Measurements from ENCODE around the gene ALDH1B1. TPM values are rescaled to one million over a fixed set of nuclear protein-coding genes. Genes with fewer than 3 reads are reported as not detected.
"Not testable (repeated sequence)": the region's sequence is repeated elsewhere in the genome, so short reads cannot be mapped to it uniquely, and the experiment has no call there.

The ALDH1B1 gene
- total RNA-seq, 3 donors from 2014 or later = 10.2 to 18.4 (median 11.0) TPM

DNA sequence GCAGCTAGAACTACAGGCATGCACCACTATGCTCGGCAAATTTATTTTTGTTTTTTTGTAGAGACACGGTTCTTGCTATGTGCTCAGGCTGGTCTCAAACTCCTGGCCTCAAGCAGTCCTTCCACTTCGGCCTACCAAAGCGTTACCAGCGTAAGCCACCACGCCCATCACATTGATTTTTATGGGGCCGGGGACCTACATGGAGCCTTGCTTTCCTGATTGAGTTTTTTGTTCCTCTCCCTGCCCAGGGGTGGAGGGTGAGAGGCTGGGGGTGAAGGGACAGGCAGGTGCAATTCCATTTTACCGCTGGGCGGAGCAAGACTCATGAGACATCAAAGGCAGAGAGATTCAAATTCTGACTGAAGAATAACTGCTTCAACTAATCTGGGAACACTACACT, 1.9 kb downstream of the ALDH1B1 start:
- no peak overlapping the region for H3K27ac ChIP-seq
- no peaks in the 10 kb centered on the region for H3K9me3 ChIP-seq
- no peaks in the 10 kb centered on the region for H3K4me1 ChIP-seq
- no peaks in the 10 kb centered on the region for H3K36me3 ChIP-seq
- H3K27me3 ChIP-seq = no peaks in the 10 kb centered on the region
- DNase-seq (ENCODE audit: low spot score in 2 of 2) = no peak
- intact Hi-C loops (cut with DNase I; ENCODE audit: low total_unique reads) = loop anchor here (5.0 kb wide), 1 partner anchor 882 kb away; no protein-coding TSS in a partner anchor
- H3K4me3 ChIP-seq = no peak overlapping the region
- TF ChIP-seq POLR2AphosphoS5 (IDR thresholded peaks at IDR 0.05) (no peak), POLR2A (IDR thresholded peaks at IDR 0.05) (no peak)
- TF ChIP-seq, protein P1, sequence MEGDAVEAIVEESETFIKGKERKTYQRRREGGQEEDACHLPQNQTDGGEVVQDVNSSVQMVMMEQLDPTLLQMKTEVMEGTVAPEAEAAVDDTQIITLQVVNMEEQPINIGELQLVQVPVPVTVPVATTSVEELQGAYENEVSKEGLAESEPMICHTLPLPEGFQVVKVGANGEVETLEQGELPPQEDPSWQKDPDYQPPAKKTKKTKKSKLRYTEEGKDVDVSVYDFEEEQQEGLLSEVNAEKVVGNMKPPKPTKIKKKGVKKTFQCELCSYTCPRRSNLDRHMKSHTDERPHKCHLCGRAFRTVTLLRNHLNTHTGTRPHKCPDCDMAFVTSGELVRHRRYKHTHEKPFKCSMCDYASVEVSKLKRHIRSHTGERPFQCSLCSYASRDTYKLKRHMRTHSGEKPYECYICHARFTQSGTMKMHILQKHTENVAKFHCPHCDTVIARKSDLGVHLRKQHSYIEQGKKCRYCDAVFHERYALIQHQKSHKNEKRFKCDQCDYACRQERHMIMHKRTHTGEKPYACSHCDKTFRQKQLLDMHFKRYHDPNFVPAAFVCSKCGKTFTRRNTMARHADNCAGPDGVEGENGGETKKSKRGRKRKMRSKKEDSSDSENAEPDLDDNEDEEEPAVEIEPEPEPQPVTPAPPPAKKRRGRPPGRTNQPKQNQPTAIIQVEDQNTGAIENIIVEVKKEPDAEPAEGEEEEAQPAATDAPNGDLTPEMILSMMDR (IDR thresholded peaks at IDR 0.05) = no peak

DNA sequence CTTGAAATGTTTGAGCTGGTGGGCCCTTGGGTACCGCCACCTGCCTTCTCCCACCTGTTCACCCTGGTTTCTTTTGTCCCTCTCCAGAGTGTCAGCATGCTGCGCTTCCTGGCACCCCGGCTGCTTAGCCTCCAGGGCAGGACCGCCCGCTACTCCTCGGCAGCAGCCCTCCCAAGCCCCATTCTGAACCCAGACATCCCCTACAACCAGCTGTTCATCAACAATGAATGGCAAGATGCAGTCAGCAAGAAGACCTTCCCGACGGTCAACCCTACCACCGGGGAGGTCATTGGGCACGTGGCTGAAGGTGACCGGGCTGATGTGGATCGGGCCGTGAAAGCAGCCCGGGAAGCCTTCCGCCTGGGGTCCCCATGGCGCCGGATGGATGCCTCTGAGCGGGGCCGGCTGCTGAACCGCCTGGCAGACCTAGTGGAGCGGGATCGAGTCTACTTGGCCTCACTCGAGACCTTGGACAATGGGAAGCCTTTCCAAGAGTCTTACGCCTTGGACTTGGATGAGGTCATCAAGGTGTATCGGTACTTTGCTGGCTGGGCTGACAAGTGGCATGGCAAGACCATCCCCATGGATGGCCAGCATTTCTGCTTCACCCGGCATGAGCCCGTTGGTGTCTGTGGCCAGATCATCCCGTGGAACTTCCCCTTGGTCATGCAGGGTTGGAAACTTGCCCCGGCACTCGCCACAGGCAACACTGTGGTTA, 3.3 kb downstream of the ALDH1B1 start:
- no peaks in the 10 kb centered on the region for H3K4me1 ChIP-seq

DNA sequence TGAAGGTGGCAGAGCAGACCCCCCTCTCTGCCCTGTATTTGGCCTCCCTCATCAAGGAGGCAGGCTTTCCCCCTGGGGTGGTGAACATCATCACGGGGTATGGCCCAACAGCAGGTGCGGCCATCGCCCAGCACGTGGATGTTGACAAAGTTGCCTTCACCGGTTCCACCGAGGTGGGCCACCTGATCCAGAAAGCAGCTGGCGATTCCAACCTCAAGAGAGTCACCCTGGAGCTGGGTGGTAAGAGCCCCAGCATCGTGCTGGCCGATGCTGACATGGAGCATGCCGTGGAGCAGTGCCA, 3.8 kb downstream of the ALDH1B1 start:
- H3K4me1 ChIP-seq = no peaks in the 10 kb centered on the region
- H3K27me3 ChIP-seq = no peaks in the 10 kb centered on the region
- TF ChIP-seq, protein P1 (IDR thresholded peaks at IDR 0.05) = no peak
- TF ChIP-seq POLR2AphosphoS5 (IDR thresholded peaks at IDR 0.05) (no peak), POLR2A (IDR thresholded peaks at IDR 0.05) (no peak)
- H3K36me3 ChIP-seq = no peaks in the 10 kb centered on the region
- no peaks in the 10 kb centered on the region for H3K9me3 ChIP-seq
- DNase-seq (ENCODE audit: low spot score in 2 of 2) = no peak
- intact Hi-C loops (cut with DNase I; ENCODE audit: low total_unique reads) = loop anchor here (2.0 kb wide), 1 partner anchor 480 kb away; no protein-coding TSS in a partner anchor
- no peak overlapping the region for H3K27ac ChIP-seq
- no peak overlapping the region for H3K4me3 ChIP-seq

More for the DNA sequence above, 3.3 kb downstream of the ALDH1B1 start:
- no peaks in the 10 kb centered on the region for H3K9me3 ChIP-seq
- TF ChIP-seq POLR2AphosphoS5 (IDR thresholded peaks at IDR 0.05) (no peak), POLR2A (IDR thresholded peaks at IDR 0.05) (no peak)
- TF ChIP-seq, protein P1 (IDR thresholded peaks at IDR 0.05) = no peak
- H3K27me3 ChIP-seq = no peaks in the 10 kb centered on the region
- intact Hi-C loops (cut with DNase I; ENCODE audit: low total_unique reads) = loop anchor here (1.0 to 2.0 kb wide), 2 partner anchors 24 to 479 kb away; no protein-coding TSS in a partner anchor
- H3K4me3 ChIP-seq = no peak overlapping the region
- no peaks in the 10 kb centered on the region for H3K36me3 ChIP-seq
- DNase-seq (ENCODE audit: low spot score in 2 of 2) = no peak
- no peak overlapping the region for H3K27ac ChIP-seq

DNA sequence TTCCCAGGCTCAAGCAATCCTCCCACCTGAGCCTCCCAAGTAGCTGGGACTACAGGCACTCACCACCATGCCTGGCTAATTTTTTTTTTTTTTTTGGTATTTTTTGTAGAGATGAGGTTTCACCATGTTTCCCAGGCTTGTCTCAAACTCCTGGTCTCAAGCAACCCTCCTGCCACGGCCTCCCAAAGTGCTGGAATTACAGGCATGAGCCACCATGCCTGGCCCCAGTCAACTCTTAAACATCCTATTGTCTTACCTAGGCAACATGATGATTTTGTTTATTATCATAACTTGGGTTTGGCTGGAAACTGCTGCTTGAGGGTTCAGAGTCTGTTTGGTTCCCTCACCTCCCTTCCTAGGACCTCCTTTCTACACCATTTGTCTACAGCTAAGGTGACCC, 6.7 kb downstream of the ALDH1B1 start:
- H3K36me3 ChIP-seq; intact Hi-C loops (cut with DNase I; ENCODE audit: low total_unique reads); H3K9me3 ChIP-seq; DNase-seq (ENCODE audit: low spot score in 2 of 2); H3K4me3 ChIP-seq; H3K4me1 ChIP-seq; H3K27ac ChIP-seq; H3K27me3 ChIP-seq: not testable (repeated sequence)

DNA sequence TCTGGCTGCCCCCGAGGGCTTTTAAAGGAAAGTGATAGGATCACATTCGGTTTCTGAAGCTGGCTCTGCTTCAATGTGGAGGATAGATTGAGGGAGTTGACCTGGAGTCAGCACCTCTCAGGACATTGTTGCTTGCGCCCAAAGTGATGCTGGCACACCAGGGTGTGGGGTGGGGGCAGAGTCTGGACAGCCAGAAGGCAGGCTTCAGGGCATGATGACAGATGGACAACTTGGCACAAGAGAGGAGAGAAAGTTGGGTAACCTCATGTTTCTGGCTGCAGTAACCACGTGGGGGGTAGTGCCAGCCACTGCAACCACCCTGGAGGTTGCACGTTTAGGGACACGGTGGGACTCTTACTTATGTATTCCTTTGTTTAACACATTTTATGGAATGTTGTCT, 9.5 kb downstream of the ALDH1B1 start:
- H3K4me3 ChIP-seq = no peak overlapping the region
- no peak for DNase-seq (ENCODE audit: low spot score in 2 of 2)
- TF ChIP-seq POLR2A (IDR thresholded peaks at IDR 0.05) (no peak), POLR2AphosphoS5 (IDR thresholded peaks at IDR 0.05) (no peak)
- TF ChIP-seq, protein P1 (IDR thresholded peaks at IDR 0.05) = no peak
- H3K4me1 ChIP-seq = no peaks in the 10 kb centered on the region
- H3K27ac ChIP-seq = no peak overlapping the region
- H3K9me3 ChIP-seq = no peaks in the 10 kb centered on the region
- intact Hi-C loops (cut with DNase I; ENCODE audit: low total_unique reads) = loop anchor here (10.0 kb wide), 1 partner anchor 657 kb away; no protein-coding TSS in a partner anchor
- no peaks in the 10 kb centered on the region for H3K36me3 ChIP-seq
- H3K27me3 ChIP-seq = peaks cover 0 to 14% of the 10 kb centered on the region in 2 donors

Data from breast epithelium (tissue), 4 donors.